H9 (cell line): ENCODE data around the gene COQ8A. TPM values are rescaled to one million over a fixed set of nuclear protein-coding genes. Genes with fewer than 3 reads are reported as not detected.

Experiments
- DNase-seq: peaks from one replicate; pipeline ENCODE4 v3.0.0-alpha.2; 2017
- H2AFZ ChIP-seq: one replicate; pipeline ENCODE4 v1.6.1; 2013; ENCODE audit warnings: mild to moderate bottlenecking, low read length, control low read depth, moderate library complexity
- H2AK5ac ChIP-seq: 2 replicates; pipeline ENCODE4 v1.6.1; 2013; ENCODE audit warnings: low read length, control low read depth, mixed read lengths; ENCODE audit not compliant: insufficient read length
- H2BK120ac ChIP-seq: one replicate; pipeline ENCODE4 v1.6.1; 2013; ENCODE audit warnings: low read depth, mild to moderate bottlenecking, low read length, control low read depth, inconsistent platforms; ENCODE audit not compliant: poor library complexity, severe bottlenecking
- H2BK12ac ChIP-seq: 2 replicates; pipeline ENCODE4 v1.6.1; 2013; ENCODE audit warnings: low read length, control low read depth, mixed read lengths, low read depth; ENCODE audit not compliant: insufficient read length
- H2BK15ac ChIP-seq: 2 replicates; pipeline ENCODE4 v1.6.1; 2013; ENCODE audit warnings: low read depth, low read length, control low read depth
- H2BK20ac ChIP-seq: one replicate; pipeline ENCODE4 v1.6.1; 2013; ENCODE audit warnings: low read depth, mild to moderate bottlenecking, low read length, control low read depth, inconsistent platforms; ENCODE audit not compliant: poor library complexity, severe bottlenecking
- H2BK5ac ChIP-seq: 2 replicates; pipeline ENCODE4 v1.6.1; 2013; ENCODE audit warnings: low read length, control low read depth, mixed read lengths; ENCODE audit not compliant: insufficient read length
- H3K14ac ChIP-seq: 2 replicates; pipeline ENCODE4 v1.6.1; 2013; ENCODE audit warnings: low read length, control low read depth; ENCODE audit not compliant: insufficient read depth
- H3K18ac ChIP-seq: 2 replicates; pipeline ENCODE4 v1.6.1; 2013; ENCODE audit warnings: low read depth, mild to moderate bottlenecking, mixed read lengths, low read length, control low read depth; ENCODE audit not compliant: insufficient read length
- H3K23ac ChIP-seq: 2 replicates; pipeline ENCODE4 v1.6.1; 2013; ENCODE audit warnings: low read length, control low read depth, mixed read lengths, low read depth; ENCODE audit not compliant: insufficient read length
- H3K23me2 ChIP-seq: 2 replicates; pipeline ENCODE4 v1.6.1; 2013; ENCODE audit warnings: low read depth, mild to moderate bottlenecking, mixed read lengths, low read length, control low read depth; ENCODE audit not compliant: insufficient read length, poor library complexity, severe bottlenecking
- H3K27ac ChIP-seq: 2 replicates; pipeline ENCODE4 v1.5.1; 2013; ENCODE audit warnings: low read length, control low read depth, mixed read lengths, low read depth; ENCODE audit not compliant: insufficient read length
- H3K27me3 ChIP-seq: 2 replicates; pipeline ENCODE4 v1.6.1; 2013; ENCODE audit warnings: low read length, control low read depth, inconsistent platforms; ENCODE audit not compliant: insufficient read depth
- H3K4ac ChIP-seq: 2 replicates; pipeline ENCODE4 v1.6.1; 2013; ENCODE audit warnings: low read depth, mild to moderate bottlenecking, control low read depth, inconsistent platforms, low read length, moderate library complexity
- H3K4me1 ChIP-seq: 2 replicates; pipeline ENCODE4 v1.6.1; 2013; ENCODE audit warnings: low read length, control low read depth, inconsistent platforms; ENCODE audit not compliant: insufficient read depth
- H3K4me2 ChIP-seq: 2 replicates; pipeline ENCODE4 v1.6.1; 2013; ENCODE audit warnings: low read length, control low read depth, mixed read lengths; ENCODE audit not compliant: insufficient read length, insufficient read depth
- H3K56ac ChIP-seq: 2 replicates; pipeline ENCODE4 v1.6.1; 2013; ENCODE audit warnings: low read depth, mild to moderate bottlenecking, mixed read lengths, low read length, control low read depth; ENCODE audit not compliant: insufficient read length
- H3K79me1 ChIP-seq: 2 replicates; pipeline ENCODE4 v1.6.1; 2013; ENCODE audit warnings: low read depth, mild to moderate bottlenecking, moderate library complexity, low read length, control low read depth, inconsistent platforms; ENCODE audit not compliant: insufficient read depth, poor library complexity, severe bottlenecking
- H3K79me2 ChIP-seq: 2 replicates; pipeline ENCODE4 v1.6.1; 2013; ENCODE audit warnings: low read length, control low read depth, inconsistent platforms; ENCODE audit not compliant: insufficient read depth
- H3K9ac ChIP-seq: 2 replicates; pipeline ENCODE4 v1.6.1; 2013; ENCODE audit warnings: low read length, control low read depth, mixed read lengths; ENCODE audit not compliant: insufficient read length; ENCODE audit errors: extremely low read depth
- H3K9me3 ChIP-seq: one replicate; pipeline ENCODE4 v1.6.1; 2013; ENCODE audit warnings: low read depth, low read length, inconsistent platforms; ENCODE audit not compliant: control insufficient read depth
- H3T11ph ChIP-seq: one replicate; pipeline ENCODE4 v1.6.1; 2013; ENCODE audit warnings: mild to moderate bottlenecking, low read length, control low read depth, inconsistent platforms
- H4K20me1 ChIP-seq: one replicate; pipeline ENCODE4 v1.6.1; 2013; ENCODE audit not compliant: control insufficient read depth, insufficient read length, insufficient read depth
- H4K5ac ChIP-seq: 2 replicates; pipeline ENCODE4 v1.6.1; 2013; ENCODE audit warnings: low read depth, mild to moderate bottlenecking, mixed read lengths, low read length, control low read depth; ENCODE audit not compliant: insufficient read length
- H4K8ac ChIP-seq: replicated peaks from 2 replicates; pipeline ENCODE4 v1.6.1; 2013; ENCODE audit warnings: low read length, control low read depth, mixed read lengths, low read depth; ENCODE audit not compliant: insufficient read length
- H4K91ac ChIP-seq: 2 replicates; pipeline ENCODE4 v1.6.1; 2013; ENCODE audit warnings: low read depth, mild to moderate bottlenecking, moderate library complexity, mixed read lengths, low read length, control low read depth; ENCODE audit not compliant: insufficient read length
- H3K27ac Mint-ChIP-seq, 3 experiments: 2 replicates in 2 of 3; 3 replicates in 1 of 3; pipeline ENCODE4 v1.8.0; 2020 to 2021; ENCODE audit warnings: mixed read lengths in 3 of 3, mild to moderate bottlenecking in 1 of 3, moderate library complexity in 1 of 3
- H3K27me3 Mint-ChIP-seq: 2 replicates; pipeline ENCODE4 v1.8.0; 2021; ENCODE audit warnings: low read depth, mild to moderate bottlenecking, moderate library complexity, mixed read lengths
- H3K36me3 Mint-ChIP-seq, 3 experiments: 2 replicates in 2 of 3; 3 replicates in 1 of 3; pipeline ENCODE4 v1.8.0; 2020 to 2021; ENCODE audit warnings: low read depth in 3 of 3, mixed read lengths in 3 of 3; ENCODE audit not compliant: insufficient read depth in 1 of 3
- H3K4me1 Mint-ChIP-seq, 2 experiments: 2 replicates each; pipeline ENCODE4 v1.8.0; 2020; ENCODE audit warnings: mixed read lengths in 2 of 2
- H3K4me3 Mint-ChIP-seq, 2 experiments: 2 replicates in 1 of 2; 3 replicates in 1 of 2; pipeline ENCODE4 v1.8.0; 2020 to 2021; ENCODE audit warnings: mild to moderate bottlenecking in 2 of 2, mixed read lengths in 2 of 2, moderate library complexity in 1 of 2
- H3K9me3 Mint-ChIP-seq, 2 experiments: 2 replicates in 1 of 2; 3 replicates in 1 of 2; pipeline ENCODE4 v1.8.0; 2020; ENCODE audit warnings: mild to moderate bottlenecking in 2 of 2, mixed read lengths in 2 of 2, moderate library complexity in 1 of 2
- WGBS: extraction: QIAGEN DNeasy Blood & Tissue Kit; methylation state at CpG from one replicate; pipeline ENCODE4 v1.1.7; 2013; ENCODE audit warnings: missing lambda C conversion rate, low lambda C conversion rate, mixed read lengths; ENCODE audit not compliant: insufficient read length; ENCODE audit errors: extremely low coverage; 5-methylcytosine and 5-hydroxymethylcytosine counted together
- total RNA-seq: library from RNA; stranded (reverse); gene quantifications from 2 replicates; pipeline ENCODE4 v1.2.1, GENCODE V29; 2021
- TF ChIP-seq, protein P1 (sequence below): fragments of 200-600 bp; sonication (generic); conservative IDR thresholded peaks from 3 replicates; pipeline ENCODE4 v1.8.0; 2021; ENCODE audit warnings: antibody characterized with exemption, mild to moderate bottlenecking

Gene COQ8A
- total RNA-seq, 1 experiment from 2014 or later = 26.0 TPM

DNA sequence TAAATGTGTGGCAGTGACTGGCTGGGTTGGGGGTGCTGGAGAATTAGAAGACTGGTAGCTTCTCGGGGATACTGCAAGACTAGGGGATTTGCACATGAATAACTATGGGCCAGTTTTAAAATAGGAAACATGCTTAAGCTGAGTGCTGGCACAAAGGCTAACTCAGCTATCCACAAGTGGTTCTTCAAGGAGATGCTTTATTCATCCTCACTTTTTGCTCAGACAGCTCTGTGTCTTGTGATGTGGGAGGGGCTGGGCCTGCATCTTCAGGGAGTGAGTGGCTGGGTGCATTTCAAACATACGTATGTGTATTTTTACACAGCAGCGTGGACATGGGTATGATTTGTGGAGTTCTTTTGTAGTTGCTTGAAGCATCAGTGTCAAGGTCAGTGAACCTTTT lies 2.3 kb downstream of the COQ8A start:
- Histone ChIP-seq H3K23ac (no peak overlapping the region), H4K8ac (no peak overlapping the region), H3K79me1 (no peaks in the 10 kb centered on the region), H3K23me2 (peaks cover 11% of the 10 kb centered on the region), H2BK12ac (no peak overlapping the region), H4K91ac (no peak overlapping the region), H2BK15ac (no peak overlapping the region), H2AFZ (no peak overlapping the region), H3K27ac (no peak overlapping the region), H4K20me1 (no peaks in the 10 kb centered on the region), H3K27me3 (no peaks in the 10 kb centered on the region), H3K56ac (no peak overlapping the region), H3K4me1 (peaks cover 8% of the 10 kb centered on the region), H2BK5ac (no peak overlapping the region), H3K14ac (no peak overlapping the region), H3K18ac (no peak overlapping the region), H3K9ac (no peak overlapping the region), H2BK120ac (no peak overlapping the region), H3K4ac (no peak overlapping the region), H3K4me2 (no peak overlapping the region), H2AK5ac (no peak overlapping the region), H3K9me3 (no peaks in the 10 kb centered on the region), H3K79me2 (no peaks in the 10 kb centered on the region), H2BK20ac (no peak overlapping the region), H3T11ph (no peak overlapping the region), H4K5ac (no peak overlapping the region)
- H3K4me3 Mint-ChIP-seq = no peak overlapping the region
- no peak overlapping the region for H3K27ac Mint-ChIP-seq
- 0 out of 5 replicates have a peak, but pooled peaks cover 0 to 1% of the 10 kb centered on the region in 2 experiments for H3K9me3 Mint-ChIP-seq
- WGBS = no CpG with 5 or more reads among the region's 3 CpGs
- TF ChIP-seq, protein P1, sequence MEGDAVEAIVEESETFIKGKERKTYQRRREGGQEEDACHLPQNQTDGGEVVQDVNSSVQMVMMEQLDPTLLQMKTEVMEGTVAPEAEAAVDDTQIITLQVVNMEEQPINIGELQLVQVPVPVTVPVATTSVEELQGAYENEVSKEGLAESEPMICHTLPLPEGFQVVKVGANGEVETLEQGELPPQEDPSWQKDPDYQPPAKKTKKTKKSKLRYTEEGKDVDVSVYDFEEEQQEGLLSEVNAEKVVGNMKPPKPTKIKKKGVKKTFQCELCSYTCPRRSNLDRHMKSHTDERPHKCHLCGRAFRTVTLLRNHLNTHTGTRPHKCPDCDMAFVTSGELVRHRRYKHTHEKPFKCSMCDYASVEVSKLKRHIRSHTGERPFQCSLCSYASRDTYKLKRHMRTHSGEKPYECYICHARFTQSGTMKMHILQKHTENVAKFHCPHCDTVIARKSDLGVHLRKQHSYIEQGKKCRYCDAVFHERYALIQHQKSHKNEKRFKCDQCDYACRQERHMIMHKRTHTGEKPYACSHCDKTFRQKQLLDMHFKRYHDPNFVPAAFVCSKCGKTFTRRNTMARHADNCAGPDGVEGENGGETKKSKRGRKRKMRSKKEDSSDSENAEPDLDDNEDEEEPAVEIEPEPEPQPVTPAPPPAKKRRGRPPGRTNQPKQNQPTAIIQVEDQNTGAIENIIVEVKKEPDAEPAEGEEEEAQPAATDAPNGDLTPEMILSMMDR = no peak
- peaks cover 58 to 66% of the 10 kb centered on the region in 2 experiments for H3K4me1 Mint-ChIP-seq
- no peak for DNase-seq
- H3K36me3 Mint-ChIP-seq = peaks cover 3 to 5% (median 4%) of the 10 kb centered on the region in 3 experiments; a peak in 5 of 7 replicates
- H3K27me3 Mint-ChIP-seq = peaks cover 9% of the 10 kb centered on the region
